ENCODE data around the gene KPNA1.

GRCh38 chr3:122520861-122521260 lies 6.1 kb upstream of the KPNA1 start:
- TF ChIP-seq POLR2A (IDR thresholded peaks at IDR 0.05; ENCODE audit: low read length) (no peak), GATA1 (IDR thresholded peaks at IDR 0.05; ENCODE audit: low read depth, low read length) (no peak)
